ENCODE results near the gene SOX6. TPM values are rescaled to one million over a fixed set of nuclear protein-coding genes. Genes with fewer than 3 reads are reported as not detected.

The SOX6 gene
- total and polyA plus RNA-seq, 2 donors (not counting 3 experiments of a cell fraction or from before 2014, with no cell fraction given): 0.14 to 3.7 TPM

GRCh38 chr11:16034074-16034473 lies 322.3 kb downstream of the SOX6 start:
- TF ChIP-seq EZH2 (IDR thresholded peaks at IDR 0.05; ENCODE audit: borderline replicate concordance, low read depth, low read length, severe bottlenecking): no peak
- no peak for TF ChIP-seq MAX (IDR thresholded peaks at IDR 0.05; ENCODE audit: insufficient read depth, insufficient read length)
- no peak for TF ChIP-seq CTCF (IDR thresholded peaks at IDR 0.05; ENCODE audit: extremely low read depth in 1 of 2, insufficient read depth in 1 of 2, low read depth in 1 of 2, low read length in 2 of 2)
- TF ChIP-seq POLR2A (IDR thresholded peaks at IDR 0.05; ENCODE audit: low read depth, low read length): no peak
- TF ChIP-seq FOS (IDR thresholded peaks at IDR 0.05; ENCODE audit: borderline replicate concordance, insufficient read depth, low read length): no peak
- no peak for TF ChIP-seq JUN (IDR thresholded peaks at IDR 0.05; ENCODE audit: borderline replicate concordance, insufficient read depth, insufficient read length, low read depth)
- TF ChIP-seq MYC (IDR thresholded peaks at IDR 0.05; ENCODE audit: low read depth, low read length): no peak
- TF ChIP-seq POLR2AphosphoS5 (IDR thresholded peaks at IDR 0.05; ENCODE audit: insufficient read depth, low read depth, low read length): no peak
- no peak for TF ChIP-seq GATA2 (IDR thresholded peaks at IDR 0.05; ENCODE audit: insufficient read depth, insufficient read length, low read depth, low read length)
- intact Hi-C loops (cut with micrococcal nuclease) (no loop called here), dilution Hi-C loops (cut with MboI; ENCODE audit: extremely low pct_ligation_motif_present, low sequenced_read_pairs) (no loop called here)
- DNase-seq (ENCODE audit: low read depth, low spot score): no peak
- Histone ChIP-seq H3K4me3 (replicated peaks in 1 of 3; ENCODE audit: insufficient read depth in 1 of 3, low read depth in 1 of 3, low read length in 3 of 3) (no peak overlapping the region), H3K9ac (replicated peaks; ENCODE audit: extremely low read depth, insufficient read depth, low read length) (no peak overlapping the region), H3K36me3 (ENCODE audit: control insufficient read depth in 2 of 2, extremely low read depth in 1 of 2, insufficient read depth in 2 of 2, low read length in 2 of 2) (no peaks in the 10 kb centered on the region), H3K4me1 (ENCODE audit: control insufficient read depth, extremely low read depth, insufficient read depth, low read length) (no peaks in the 10 kb centered on the region), H3K79me2 (ENCODE audit: control insufficient read depth, insufficient read depth, low read length) (no peaks in the 10 kb centered on the region), H3K9me1 (replicated peaks; ENCODE audit: control insufficient read depth, extremely low read depth, insufficient read depth, low read length) (no peaks in the 10 kb centered on the region), H3K27me3 (ENCODE audit: control insufficient read depth in 2 of 2, insufficient read depth in 2 of 2, low read length in 2 of 2) (no peaks in the 10 kb centered on the region), H3K9me3 (replicated peaks; ENCODE audit: control insufficient read depth, insufficient read depth, low read length) (no peaks in the 10 kb centered on the region), H2AFZ (ENCODE audit: low read depth, low read length) (no peak overlapping the region), H3K27ac (ENCODE audit: insufficient read depth, low read depth, low read length) (no peak overlapping the region), H4K20me1 (replicated peaks; ENCODE audit: control insufficient read depth, extremely low read depth, insufficient read depth, low read length) (no peaks in the 10 kb centered on the region), H3K4me2 (ENCODE audit: insufficient read depth, low read length) (no peak overlapping the region)
- CTCF ChIA-PET: no interaction called here
- BruUV-seq (replicated peaks): no TSS peak
- FAIRE-seq: no peak
- POLR2A ChIA-PET: no interaction called here
